HG03064 (cell line): ENCODE results near the gene CENPQ.

Experiments used
- ATAC-seq: cut with Tn5 transposase; IDR thresholded peaks from one replicate; pipeline ENCODE4 v1.9.1; 2021; ENCODE audit warnings: low read depth; ENCODE audit not compliant: unreplicated experiment

The CENPQ gene

DNA sequence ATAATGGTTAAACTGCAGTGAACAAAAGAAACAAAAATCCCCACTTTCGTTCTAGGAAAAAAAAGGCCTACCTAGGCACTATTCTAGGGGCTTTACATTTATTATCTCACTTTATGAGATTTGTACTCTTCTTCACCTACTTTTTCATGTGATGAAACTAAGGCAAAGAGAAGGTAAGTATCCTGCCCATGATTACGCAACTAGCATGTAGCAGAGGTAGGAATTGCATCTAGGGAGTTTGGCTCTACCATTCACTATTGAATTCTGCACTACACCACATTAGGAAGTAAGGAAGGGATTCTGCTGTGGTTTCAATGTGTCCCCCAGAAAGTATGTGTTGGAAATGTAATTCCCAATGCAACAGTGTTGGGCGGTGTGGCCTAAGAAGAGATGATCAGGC, 75.9 kb downstream of the CENPQ start:
- ATAC-seq, result no peak

DNA sequence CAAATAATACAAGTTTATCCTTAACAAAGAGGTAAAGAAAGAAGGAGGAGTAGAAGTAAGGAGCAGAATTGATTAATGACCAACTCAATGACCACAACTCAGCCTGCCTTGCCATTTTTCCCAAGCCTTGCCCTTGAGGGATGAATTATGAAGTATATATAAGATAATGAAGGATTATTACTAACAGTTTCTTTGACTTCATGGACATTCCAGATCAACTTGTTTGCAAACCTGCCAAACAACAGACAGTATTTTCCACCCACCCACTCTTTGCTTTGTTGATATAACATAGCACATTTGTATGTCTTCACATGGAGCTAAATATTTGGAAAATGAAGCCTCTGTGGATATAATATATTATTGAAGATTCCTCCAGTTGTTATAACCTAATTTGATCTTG, 77.4 kb downstream of the CENPQ start:
- ATAC-seq, result no peak

DNA sequence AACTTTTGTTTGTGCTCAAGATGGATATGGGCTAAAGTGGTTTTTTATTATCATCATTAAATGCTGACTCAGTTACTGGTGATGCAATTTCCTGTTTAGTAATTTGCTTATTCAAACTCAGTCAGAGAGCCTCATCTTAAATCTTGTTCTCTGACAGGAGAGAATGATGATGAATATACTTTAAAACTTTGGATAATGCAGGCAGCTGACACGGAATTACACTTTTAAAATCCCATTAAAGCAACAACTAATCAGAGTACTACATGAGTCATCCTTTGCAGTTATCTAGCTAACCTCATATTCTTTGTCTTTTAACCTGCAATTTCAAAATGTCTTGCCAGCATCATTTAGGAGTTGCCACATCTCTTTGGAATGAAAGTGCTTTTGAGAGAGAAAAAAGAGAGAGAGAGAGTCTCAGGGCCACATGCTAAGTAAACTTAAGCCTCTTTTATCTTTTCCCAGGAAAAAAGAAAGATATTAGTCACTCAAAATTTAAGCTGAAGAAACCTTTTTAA, 78.1 kb downstream of the CENPQ start:
- no peak for ATAC-seq

DNA sequence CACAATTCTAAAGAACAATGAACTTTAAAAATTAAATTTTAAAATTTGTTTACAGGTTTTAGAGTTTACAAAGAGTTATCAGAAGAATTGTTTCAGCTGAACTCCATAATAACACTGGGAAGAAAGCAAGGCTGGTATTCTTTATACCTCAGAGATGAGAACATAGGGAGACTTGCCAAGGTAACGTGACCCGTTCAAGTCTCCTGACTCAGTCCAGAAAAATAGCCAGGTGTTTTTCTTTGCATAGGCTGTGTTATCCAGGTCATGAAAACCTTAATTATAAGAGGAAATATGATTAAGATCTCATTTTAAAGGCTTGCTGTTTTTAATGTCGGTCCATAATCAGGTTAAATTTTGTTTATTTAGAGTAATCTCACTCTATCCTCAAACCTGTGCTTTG, 78.8 kb downstream of the CENPQ start:
- ATAC-seq, result no peak
